Sigmoid colon (tissue), 4 donors: ENCODE results near the gene NTN1.

Experiments
- CTCF ChIP-seq, 4 experiments: fragments of 450-650 bp in 3 of 4; fragments of 200-600 bp in 1 of 4; IDR thresholded peaks; one replicate each; pipeline ENCODE4 v1.5.1; 2016 to 2019; ENCODE audit warnings: antibody characterized with exemption in 4 of 4, mild to moderate bottlenecking in 3 of 4, moderate library complexity in 2 of 4
- EP300 ChIP-seq, 4 donors: sonication (generic); formaldehyde crosslinking; IDR thresholded peaks; one replicate each; pipeline ENCODE4 v1.6.1; 2017; ENCODE audit warnings: antibody characterized with exemption in 4 of 4
- POLR2A ChIP-seq, 2 donors: fragments of 450-650 bp; IDR thresholded peaks; one replicate each; pipeline ENCODE4 v1.6.1; 2016; ENCODE audit warnings: antibody characterized with exemption in 2 of 2, mild to moderate bottlenecking in 2 of 2, moderate library complexity in 2 of 2
- POLR2AphosphoS5 ChIP-seq, 4 donors: sonication (generic); formaldehyde crosslinking; IDR thresholded peaks; one replicate each; pipeline ENCODE4 v1.6.1; 2017; ENCODE audit warnings: antibody characterized with exemption in 4 of 4

GRCh38 chr17:9206741-9207332 is 185.5 kb downstream of the NTN1 start:
- TF ChIP-seq POLR2AphosphoS5 (IDR thresholded peaks at IDR 0.05) (no peak), EP300 (IDR thresholded peaks at IDR 0.05) (no peak), CTCF (IDR thresholded peaks at IDR 0.05) (no peak), POLR2A (IDR thresholded peaks at IDR 0.05) (no peak)
